Stimulated activated CD4-positive, alpha-beta T cell treated with anti-CD3 and anti-CD28 coated beads, Interleukin-4, amount 100 ng/mL, for 4 hours (primary cell): ENCODE results near the gene CLDN16.

Experiments used
- DNase-seq, 2 experiments: peaks; one replicate each; pipeline ENCODE4 v3.0.0-alpha.2; 2020

Gene CLDN16

GRCh38 chr3:190387578-190388213 is at the start of gene CLDN16:
Gene CLDN16, plus strand, starts transcription at chr3:190388163. Its CDS starts 167 bp downstream, at chr3:190388330.
- DNase-seq, result no peak

- no peak for DNase-seq
These were observed 49.2 kb upstream of the CLDN16 start for GRCh38 chr3:190338717-190339116.

- DNase-seq, result no peak
These were observed 48.8 kb upstream of the CLDN16 start for GRCh38 chr3:190339130-190339529.

DNA sequence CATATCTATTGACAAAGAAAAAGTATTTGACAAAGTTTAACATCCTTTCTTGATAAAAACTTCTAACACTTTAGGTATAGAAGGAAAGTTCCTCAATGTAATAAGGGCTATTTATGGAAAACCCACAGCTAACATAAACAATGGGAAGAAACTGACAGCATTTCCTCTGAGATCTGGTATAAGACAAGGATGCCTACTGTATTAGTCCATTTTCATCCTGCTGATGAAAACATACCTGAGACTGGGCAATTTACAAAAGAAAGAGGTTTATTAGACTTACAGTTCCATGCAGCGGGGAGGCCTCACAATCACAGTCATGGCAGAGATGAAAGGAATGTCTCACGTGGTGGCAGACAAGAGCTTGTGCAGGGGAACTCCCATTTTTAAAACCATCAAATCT is 47.9 kb upstream of the CLDN16 start:
- no peak for DNase-seq

GRCh38 chr3:190345027-190345821 is 42.7 kb upstream of the CLDN16 start:
- no peak for DNase-seq

DNA sequence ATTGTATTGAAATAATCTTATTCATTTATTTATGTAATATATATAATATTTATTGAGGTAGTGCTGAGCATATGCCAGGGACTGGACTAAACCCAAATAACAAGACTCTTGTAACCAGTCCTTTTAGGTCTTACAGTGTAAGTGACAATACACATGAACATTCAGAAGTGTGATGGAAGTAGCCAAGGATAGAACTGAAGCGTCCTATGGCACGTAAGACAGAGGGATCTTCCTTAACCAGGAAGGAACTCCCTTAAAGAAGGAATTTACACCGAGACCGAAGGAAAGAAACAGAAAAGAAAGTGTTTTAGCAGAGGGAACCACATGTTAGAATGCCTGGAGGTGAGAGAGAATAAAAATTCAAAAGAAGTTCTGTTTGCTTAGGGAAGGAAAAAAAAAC is 42.1 kb upstream of the CLDN16 start:
- DNase-seq, result no peak

DNA sequence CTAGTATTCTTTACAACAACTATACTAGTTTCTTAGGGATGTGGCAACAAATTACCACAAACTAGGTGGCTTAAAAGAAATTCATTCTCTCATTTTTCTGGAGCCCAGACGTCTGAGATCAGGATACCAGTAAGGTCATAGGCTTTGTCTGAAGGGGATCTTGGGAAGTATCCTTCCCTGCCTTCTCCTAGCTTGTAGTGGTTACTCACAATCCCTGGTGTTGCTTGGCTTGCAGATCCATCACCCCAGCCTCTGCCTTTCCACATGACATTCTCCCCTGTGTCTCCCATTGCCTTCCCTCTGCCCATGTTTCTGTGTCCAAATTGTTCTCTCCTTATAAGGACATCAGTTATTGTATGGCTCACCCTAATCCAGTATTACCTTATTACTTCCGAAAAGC is 41.4 kb upstream of the CLDN16 start:
- DNase-seq, result no peak

DNA sequence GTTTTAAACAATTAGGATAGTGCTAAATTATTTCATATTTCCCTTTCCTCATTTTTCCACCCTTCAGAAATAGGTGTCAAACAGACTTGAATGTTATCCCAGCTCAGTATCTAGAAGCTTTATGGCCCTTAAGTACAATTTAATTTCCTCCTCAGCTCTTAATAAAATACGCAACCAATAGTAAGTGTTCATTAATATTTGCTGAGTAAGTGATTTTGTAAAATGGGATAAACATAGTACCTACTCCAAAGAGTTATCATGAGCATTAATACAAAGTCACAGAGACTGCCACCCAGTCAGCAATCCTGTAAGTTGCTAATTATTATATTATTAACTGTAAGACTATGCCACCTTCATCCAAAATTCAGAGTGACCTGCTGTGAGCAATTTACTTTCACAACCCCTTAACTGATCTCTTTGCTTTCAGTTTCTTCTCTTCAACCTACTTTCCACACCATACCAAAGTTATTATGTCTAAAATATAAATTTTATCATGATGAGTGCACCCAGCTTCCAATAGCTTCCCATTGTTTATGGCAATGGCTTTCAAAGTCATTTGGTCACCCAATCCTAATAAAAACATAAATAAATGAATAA is 35.0 kb upstream of the CLDN16 start:
- DNase-seq, result no peak

DNA sequence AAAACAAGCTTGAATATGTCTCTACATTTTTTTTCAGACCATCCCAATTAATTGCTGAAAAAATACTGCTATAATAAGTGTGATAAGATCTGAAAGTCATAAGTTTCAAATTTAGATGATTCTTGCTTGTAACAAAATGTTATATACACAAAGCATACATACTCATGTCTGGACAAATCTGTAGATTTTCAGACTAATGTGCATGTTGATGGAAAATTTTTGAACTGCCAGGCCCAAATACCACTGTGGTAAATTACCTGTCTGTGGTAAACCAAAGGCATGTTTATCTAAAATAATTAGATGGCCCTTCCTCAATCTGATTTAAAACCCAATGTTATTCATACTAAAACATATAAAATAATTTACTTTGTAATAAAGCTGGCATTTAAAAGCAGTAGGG is 31.7 kb upstream of the CLDN16 start:
- no peak for DNase-seq

- no peak for DNase-seq
These were observed 30.5 kb upstream of the CLDN16 start for GRCh38 chr3:190357468-190357867.

- DNase-seq, result no peak
These were observed 28.1 kb upstream of the CLDN16 start for GRCh38 chr3:190359813-190360212.

DNA sequence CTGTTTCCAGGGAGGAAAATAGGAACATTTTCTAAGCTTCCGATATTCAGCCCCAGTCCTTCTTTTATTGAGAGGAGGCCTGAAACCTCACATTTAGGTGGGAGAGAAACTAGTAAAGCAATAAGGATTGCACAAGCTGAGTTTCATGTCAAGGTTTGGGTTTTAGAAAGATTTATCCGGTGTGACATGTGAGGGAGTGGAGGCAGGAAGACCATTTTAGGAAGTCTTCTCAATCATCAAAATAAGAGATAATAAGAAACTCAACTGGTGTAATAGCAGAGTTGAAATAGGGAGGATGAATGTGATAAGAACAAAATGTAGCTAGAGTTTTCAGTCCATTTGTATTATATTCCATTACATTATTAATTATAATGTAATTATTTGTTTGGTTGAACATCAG is 27.7 kb upstream of the CLDN16 start:
- no peak for DNase-seq

GRCh38 chr3:190361791-190362190 is 26.2 kb upstream of the CLDN16 start:
- no peak for DNase-seq

- no peak for DNase-seq
These were observed 25.7 kb upstream of the CLDN16 start for GRCh38 chr3:190362258-190362657.

DNA sequence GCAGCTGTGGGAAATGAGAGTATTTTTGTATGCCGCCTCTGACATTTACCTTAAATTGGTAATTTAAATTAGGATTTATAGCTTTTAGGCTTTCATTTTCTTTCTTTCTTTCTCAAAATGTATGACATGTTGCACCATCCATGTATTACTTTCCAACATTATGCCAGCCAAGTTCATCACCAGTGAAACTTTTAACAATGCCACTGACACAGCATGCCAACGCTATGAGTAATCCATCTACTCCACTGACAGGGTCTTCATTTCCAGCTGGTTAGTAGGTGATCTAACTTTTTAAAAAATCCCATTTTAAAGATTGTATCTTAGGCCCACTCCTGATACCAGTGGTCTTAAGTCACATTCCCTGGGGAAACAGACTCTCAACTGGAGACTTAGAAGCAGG is 21.8 kb upstream of the CLDN16 start:
- no peak for DNase-seq

DNA sequence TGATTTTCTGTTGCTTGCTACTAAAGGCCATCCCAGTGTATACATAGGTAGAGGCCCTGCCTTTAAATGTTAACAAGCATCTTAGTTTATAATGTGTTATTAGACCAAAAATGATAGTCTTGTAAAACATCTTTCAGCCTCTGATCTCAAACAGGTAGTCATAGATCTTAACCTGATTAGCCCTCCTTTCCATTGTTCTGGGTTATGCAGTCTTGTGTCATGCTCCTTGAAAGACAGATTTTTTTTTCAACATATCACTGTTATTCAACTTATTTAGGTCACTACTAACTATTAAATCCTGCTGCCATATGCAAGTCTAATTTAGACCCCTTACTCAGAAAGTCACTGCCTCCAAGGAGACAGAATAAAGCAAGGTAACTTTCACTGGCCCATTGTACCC is 19.1 kb upstream of the CLDN16 start:
- no peak for DNase-seq

DNA sequence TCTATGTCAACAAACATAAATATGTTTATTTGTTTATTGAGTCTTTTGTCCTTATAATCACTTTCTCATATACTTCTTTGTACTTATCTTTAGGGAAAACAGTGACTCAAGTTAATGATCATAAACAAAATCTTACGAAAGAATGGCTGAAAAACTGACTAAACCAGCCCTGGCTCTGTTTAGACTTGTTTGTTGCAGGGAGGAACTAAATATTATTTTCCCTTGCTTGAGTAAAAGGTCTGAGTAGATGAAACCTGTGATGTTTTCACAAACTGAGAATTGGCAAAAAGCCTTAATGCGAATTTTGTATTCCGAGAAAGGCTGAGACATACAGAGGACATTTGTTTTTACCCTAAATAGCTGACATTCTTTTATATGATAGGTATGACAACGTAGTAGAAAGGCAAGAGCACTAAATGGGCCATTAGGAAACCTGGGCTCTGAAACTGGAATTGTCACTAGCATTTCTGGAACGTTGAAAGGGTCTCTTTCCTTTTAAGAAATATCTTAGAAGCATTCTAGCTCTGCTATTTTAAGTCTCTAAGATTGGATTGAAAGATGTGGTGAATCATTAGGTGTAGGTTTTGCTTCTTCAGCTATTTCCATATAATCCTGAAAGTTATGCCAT is 18.2 kb upstream of the CLDN16 start:
- no peak for DNase-seq

GRCh38 chr3:190370369-190370768 is 17.6 kb upstream of the CLDN16 start:
- no peak for DNase-seq

- no peak for DNase-seq
These were observed 16.8 kb upstream of the CLDN16 start for GRCh38 chr3:190371152-190371551.

GRCh38 chr3:190375246-190375645 is 12.7 kb upstream of the CLDN16 start:
- no peak for DNase-seq

DNA sequence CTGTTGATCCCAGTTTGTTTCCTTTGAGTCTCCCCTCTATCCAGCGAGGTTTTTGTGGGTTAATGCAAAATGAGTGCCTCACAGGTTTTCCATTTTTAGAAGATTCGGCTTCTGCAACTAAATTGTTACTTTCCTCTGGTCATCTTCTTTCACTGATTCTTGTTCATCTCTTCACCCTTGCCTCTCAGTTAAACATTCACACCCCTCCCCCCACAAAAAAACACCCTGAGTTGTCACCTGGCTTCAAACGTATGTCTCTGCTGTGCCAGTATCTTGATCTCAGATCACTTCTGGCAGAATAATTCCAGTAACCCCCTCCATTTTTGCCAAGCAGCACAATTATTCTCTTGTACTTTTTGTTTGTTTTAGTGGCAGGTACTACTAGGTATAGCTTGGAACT is 12.3 kb upstream of the CLDN16 start:
- DNase-seq, result no peak

GRCh38 chr3:190378240-190378891 is 9.6 kb upstream of the CLDN16 start:
- DNase-seq, result no peak

- DNase-seq, result no peak
These were observed 7.8 kb upstream of the CLDN16 start for GRCh38 chr3:190380184-190380583.
